Fibroblast of lung (primary cell): ENCODE results near the gene COQ8B. TPM values are rescaled to one million over a fixed set of nuclear protein-coding genes. Genes with fewer than 3 reads are reported as not detected.
A peak's percentile ranks its signal among the peaks of the same experiment; 100 is the strongest.

Source experiments
- DNase-seq, 2 donors: peaks; one replicate each; pipeline versions ENCODE4 v3.0.0 to v3.0.0-alpha.2; 2010; ENCODE audit warnings: low read depth in 2 of 2
- H2AFZ ChIP-seq: 2 replicates; pipeline ENCODE4 v1.5.1; 2012; ENCODE audit warnings: low read length, control low read depth, inconsistent platforms
- H3K27ac ChIP-seq: 2 replicates; pipeline ENCODE4 v1.5.1; 2011; ENCODE audit warnings: low read length, control low read depth; ENCODE audit not compliant: insufficient read depth
- H3K27me3 ChIP-seq: 2 replicates; pipeline ENCODE4 v1.5.1; 2011; ENCODE audit warnings: mild to moderate bottlenecking, low read length; ENCODE audit not compliant: control insufficient read depth, insufficient read depth
- H3K36me3 ChIP-seq: 2 replicates; pipeline ENCODE4 v1.5.1; 2011; ENCODE audit warnings: low read length; ENCODE audit not compliant: control insufficient read depth, insufficient read depth
- H3K4me1 ChIP-seq: 2 replicates; pipeline ENCODE4 v1.5.1; 2011; ENCODE audit warnings: low read length; ENCODE audit not compliant: control insufficient read depth, insufficient read depth; ENCODE audit errors: extremely low read depth
- H3K4me2 ChIP-seq: 2 replicates; pipeline ENCODE4 v1.5.1; 2011; ENCODE audit warnings: low read length, control low read depth; ENCODE audit not compliant: insufficient read depth; ENCODE audit errors: extremely low read depth
- H3K4me3 ChIP-seq, 4 experiments: fragments of 200-600 bp in 1 of 4; sonication (generic) in 1 of 4; replicated peaks in 1 of 4; 2 replicates each; pipeline ENCODE4 v1.5.1; 2011 to 2016; ENCODE audit warnings: low read length in 4 of 4, low read depth in 3 of 4, mild to moderate bottlenecking in 3 of 4, control low read depth in 2 of 4, inconsistent platforms in 1 of 4, mixed read lengths in 1 of 4; ENCODE audit not compliant: insufficient read depth in 1 of 4; ENCODE audit errors: control extremely low read depth in 1 of 4
- H3K79me2 ChIP-seq: 2 replicates; pipeline ENCODE4 v1.5.1; 2012; ENCODE audit warnings: mild to moderate bottlenecking, low read length, inconsistent platforms; ENCODE audit not compliant: control insufficient read depth, insufficient read depth
- H3K9ac ChIP-seq: 2 replicates; pipeline ENCODE4 v1.5.1; 2011; ENCODE audit warnings: mild to moderate bottlenecking, low read length, control low read depth; ENCODE audit not compliant: insufficient read depth
- H3K9me3 ChIP-seq: 2 replicates; pipeline ENCODE4 v1.5.1; 2012; ENCODE audit warnings: low read depth, low read length; ENCODE audit not compliant: control insufficient read depth, insufficient read depth
- H4K20me1 ChIP-seq: 2 replicates; pipeline ENCODE4 v1.5.1; 2011; ENCODE audit warnings: low read length; ENCODE audit not compliant: control insufficient read depth, insufficient read depth; ENCODE audit errors: extremely low read depth
- CTCF ChIP-seq, 2 donors: IDR thresholded peaks in 1 of 2; conservative IDR thresholded peaks in 1 of 2; 1 replicate in 1 of 2; 2 replicates in 1 of 2; pipeline ENCODE4 v1.5.1; 2011 to 2012; ENCODE audit warnings: low read length in 2 of 2, control low read depth in 1 of 2, inconsistent platforms in 1 of 2, low read depth in 1 of 2, mild to moderate bottlenecking in 1 of 2
- EZH2 ChIP-seq: IDR thresholded peaks from 2 replicates; pipeline ENCODE4 v1.5.1; 2012; ENCODE audit warnings: low read length, control low read depth, mild to moderate bottlenecking; ENCODE audit errors: missing control alignments
- polyA plus RNA-seq, 2 donors: library from polyadenylated mRNA; depleted of rRNA in 1 of 2; stranded (reverse) in 1 of 2; unstranded in 1 of 2; fragments of >200 nt; gene quantifications; 2 replicates each; pipeline ENCODE4 v1.2.1, GENCODE V29; 2011 to 2012; ENCODE audit warnings: missing spikeins in 1 of 2
- total RNA-seq: library from RNA; depleted of rRNA; stranded (reverse); fragments of >200 nt; gene quantifications from 2 replicates; pipeline ENCODE4 v1.2.1, GENCODE V29; 2014

Gene COQ8B
- total and polyA plus RNA-seq, 2 donors (not counting 1 experiment from before 2014, with no cell fraction given): 13.7 to 43.4 TPM

- Histone ChIP-seq H2AFZ (peak within 1 kb of the TSS; percentile 79), H3K9me3 (no peaks in the 10 kb centered on the region), H3K4me2 (peak within 1 kb of the TSS; percentile 94), H3K9ac (peak within 1 kb of the TSS; percentile 91), H3K36me3 (peaks cover 8% of the 10 kb centered on the region), H3K27ac (peak within 1 kb of the TSS; percentile 84), H3K4me3 (peak within 1 kb of the TSS; percentile 70 to 90 (median 77)), H3K4me1 (peaks cover 6% of the 10 kb centered on the region), H4K20me1 (no peaks in the 10 kb centered on the region), H3K79me2 (peaks cover 43% of the 10 kb centered on the region), H3K27me3 (no peaks in the 10 kb centered on the region)
- DNase-seq: peak; percentile 96 to 98
- TF ChIP-seq EZH2 (no peak), CTCF (conservative IDR thresholded peaks at IDR 0.05 in 1 of 2, IDR thresholded peaks at IDR 0.05 in 1 of 2; ENCODE audit: low read depth in 1 of 2, low read length in 2 of 2) (no peak)
Observed at GRCh38 chr19:40750874-40751537, 34.3 kb upstream of the COQ8B start, which contains the start of gene SNRPA. TSS of gene SNRPA (plus strand) at chr19:40751203. CDS start at chr19:40751409, 206 bp downstream.

- peak within 1 kb of the TSS; percentile 70 to 90 (median 77) for H3K4me3 ChIP-seq
- peaks cover 2% of the 10 kb centered on the region for H3K36me3 ChIP-seq
- no peaks in the 10 kb centered on the region for H3K9me3 ChIP-seq
- peak within 1 kb of the TSS; percentile 84 for H3K27ac ChIP-seq
- H3K27me3 ChIP-seq: no peaks in the 10 kb centered on the region
- peaks cover 36% of the 10 kb centered on the region for H3K79me2 ChIP-seq
- H4K20me1 ChIP-seq: no peaks in the 10 kb centered on the region
- TF ChIP-seq EZH2: no peak
- TF ChIP-seq CTCF (conservative IDR thresholded peaks at IDR 0.05 in 1 of 2, IDR thresholded peaks at IDR 0.05 in 1 of 2; ENCODE audit: low read depth in 1 of 2, low read length in 2 of 2): no peak
- peak within 1 kb of the TSS; percentile 91 for H3K9ac ChIP-seq
- peaks cover 6% of the 10 kb centered on the region for H3K4me1 ChIP-seq
- DNase-seq: peak; percentile 99 to 100
- H2AFZ ChIP-seq: peak within 1 kb of the TSS; percentile 79
- peak within 1 kb of the TSS; percentile 94 for H3K4me2 ChIP-seq
Observed at GRCh38 chr19:40750058-40750873, 33.6 kb upstream of the COQ8B start, which contains the start of gene ACTMAP. TSS of gene ACTMAP (minus strand) at chr19:40750477. CDS start at chr19:40749803, 674 bp downstream.

GRCh38 chr19:40747536-40747935 is 30.9 kb upstream of the COQ8B start:
- Histone ChIP-seq H4K20me1 (no peaks in the 10 kb centered on the region), H3K9me3 (no peaks in the 10 kb centered on the region), H3K27me3 (no peaks in the 10 kb centered on the region), H3K4me3 (no peak overlapping the region), H3K36me3 (no peaks in the 10 kb centered on the region), H3K4me1 (peaks cover 4% of the 10 kb centered on the region), H3K4me2 (no peak overlapping the region), H3K27ac (no peak overlapping the region), H3K9ac (no peak overlapping the region), H2AFZ (no peak overlapping the region), H3K79me2 (peaks cover 13% of the 10 kb centered on the region)
- DNase-seq: no peak
- TF ChIP-seq EZH2 (no peak), CTCF (conservative IDR thresholded peaks at IDR 0.05 in 1 of 2, IDR thresholded peaks at IDR 0.05 in 1 of 2; ENCODE audit: low read depth in 1 of 2, low read length in 2 of 2) (no peak)
